Measurements from ENCODE around the gene LAMB2. TPM values are rescaled to one million over a fixed set of nuclear protein-coding genes. Genes with fewer than 3 reads are reported as not detected.

Gene LAMB2
- total RNA-seq, 2 donors from 2014 or later: 432 to 667 TPM

- peaks cover 10 to 27% of the 10 kb centered on the region in 2 donors for H3K36me3 ChIP-seq
Measured at GRCh38 chr3:49124991-49125670, 7.7 kb downstream of the LAMB2 start.

GRCh38 chr3:49124203-49124602 lies 8.6 kb downstream of the LAMB2 start:
- Histone ChIP-seq H3K27me3 (replicated peaks; ENCODE audit: insufficient read depth) (no peaks in the 10 kb centered on the region), H3K27ac (no peak overlapping the region), H3K9me3 (no peaks in the 10 kb centered on the region), H3K4me1 (replicated peaks) (peaks cover 6% of the 10 kb centered on the region), H3K36me3 (peaks cover 10 to 27% of the 10 kb centered on the region in 2 donors), H3K4me3 (no peak overlapping the region)
- TF ChIP-seq CTCF (IDR thresholded peaks at IDR 0.05) (no peak), POLR2A (IDR thresholded peaks at IDR 0.05) (no peak), POLR2AphosphoS5 (IDR thresholded peaks at IDR 0.05) (no peak)
- WGBS: 80% methylated on average over 1 of the region's 7 CpGs
- no peak for DNase-seq (ENCODE audit: low spot score)
- intact Hi-C loops (cut with DNase I): no loop called here

More at GRCh38 chr3:49124991-49125670, 7.7 kb downstream of the LAMB2 start:
- no peak overlapping the region for H3K27ac ChIP-seq
- intact Hi-C loops (cut with DNase I): no loop called here
- no peaks in the 10 kb centered on the region for H3K9me3 ChIP-seq
- TF ChIP-seq CTCF (IDR thresholded peaks at IDR 0.05): no peak
- no peak for TF ChIP-seq POLR2AphosphoS5 (IDR thresholded peaks at IDR 0.05)
- no peak for TF ChIP-seq POLR2A (IDR thresholded peaks at IDR 0.05)
- no peaks in the 10 kb centered on the region for H3K27me3 ChIP-seq (replicated peaks; ENCODE audit: insufficient read depth)
- no peak overlapping the region for H3K4me3 ChIP-seq
- WGBS: 74% methylated on average over 14 of the region's 14 CpGs
- no peak for DNase-seq (ENCODE audit: low spot score)
- H3K4me1 ChIP-seq (replicated peaks): no peaks in the 10 kb centered on the region

- H3K27me3 ChIP-seq (replicated peaks; ENCODE audit: insufficient read depth): no peaks in the 10 kb centered on the region
- WGBS: 94% methylated on average over 17 of the region's 17 CpGs
- DNase-seq (ENCODE audit: low spot score): no peak
- no peaks in the 10 kb centered on the region for H3K9me3 ChIP-seq
- H3K27ac ChIP-seq: no peak overlapping the region
- intact Hi-C loops (cut with DNase I): no loop called here
- peaks cover 6% of the 10 kb centered on the region for H3K4me1 ChIP-seq (replicated peaks)
- no peak overlapping the region for H3K4me3 ChIP-seq
- H3K36me3 ChIP-seq: peaks cover 10 to 27% of the 10 kb centered on the region in 2 donors
- TF ChIP-seq POLR2A (IDR thresholded peaks at IDR 0.05): no peak
- TF ChIP-seq CTCF (IDR thresholded peaks at IDR 0.05): no peak
- TF ChIP-seq POLR2AphosphoS5 (IDR thresholded peaks at IDR 0.05): no peak
Measured at GRCh38 chr3:49123687-49124086, 9.2 kb downstream of the LAMB2 start.

GRCh38 chr3:49122886-49123545 lies 9.8 kb downstream of the LAMB2 start:
- Histone ChIP-seq H3K9me3 (no peaks in the 10 kb centered on the region), H3K27me3 (replicated peaks; ENCODE audit: insufficient read depth) (no peaks in the 10 kb centered on the region), H3K4me1 (replicated peaks) (peaks cover 6% of the 10 kb centered on the region), H3K36me3 (peaks cover 10 to 24% of the 10 kb centered on the region in 2 donors), H3K27ac (no peak overlapping the region), H3K4me3 (no peak overlapping the region)
- 87% methylated on average over 16 of the region's 17 CpGs for WGBS
- DNase-seq (ENCODE audit: low spot score): no peak
- intact Hi-C loops (cut with DNase I): no loop called here
- TF ChIP-seq POLR2AphosphoS5 (IDR thresholded peaks at IDR 0.05) (no peak), CTCF (IDR thresholded peaks at IDR 0.05) (no peak), POLR2A (IDR thresholded peaks at IDR 0.05) (no peak)
